H9 (cell line): Measurements from ENCODE around the gene NTSR1. TPM values are rescaled to one million over a fixed set of nuclear protein-coding genes. Genes with fewer than 3 reads are reported as not detected.

ENCODE experiments used
- DNase-seq: peaks from one replicate; pipeline ENCODE4 v3.0.0-alpha.2; 2017
- H2AFZ ChIP-seq: one replicate; pipeline ENCODE4 v1.6.1; 2013; ENCODE audit warnings: mild to moderate bottlenecking, low read length, control low read depth, moderate library complexity
- H2AK5ac ChIP-seq: 2 replicates; pipeline ENCODE4 v1.6.1; 2013; ENCODE audit warnings: low read length, control low read depth, mixed read lengths; ENCODE audit not compliant: insufficient read length
- H2BK120ac ChIP-seq: one replicate; pipeline ENCODE4 v1.6.1; 2013; ENCODE audit warnings: low read depth, mild to moderate bottlenecking, low read length, control low read depth, inconsistent platforms; ENCODE audit not compliant: poor library complexity, severe bottlenecking
- H2BK12ac ChIP-seq: 2 replicates; pipeline ENCODE4 v1.6.1; 2013; ENCODE audit warnings: low read length, control low read depth, mixed read lengths, low read depth; ENCODE audit not compliant: insufficient read length
- H2BK15ac ChIP-seq: 2 replicates; pipeline ENCODE4 v1.6.1; 2013; ENCODE audit warnings: low read depth, low read length, control low read depth
- H2BK20ac ChIP-seq: one replicate; pipeline ENCODE4 v1.6.1; 2013; ENCODE audit warnings: low read depth, mild to moderate bottlenecking, low read length, control low read depth, inconsistent platforms; ENCODE audit not compliant: poor library complexity, severe bottlenecking
- H2BK5ac ChIP-seq: 2 replicates; pipeline ENCODE4 v1.6.1; 2013; ENCODE audit warnings: low read length, control low read depth, mixed read lengths; ENCODE audit not compliant: insufficient read length
- H3K14ac ChIP-seq: 2 replicates; pipeline ENCODE4 v1.6.1; 2013; ENCODE audit warnings: low read length, control low read depth; ENCODE audit not compliant: insufficient read depth
- H3K18ac ChIP-seq: 2 replicates; pipeline ENCODE4 v1.6.1; 2013; ENCODE audit warnings: low read depth, mild to moderate bottlenecking, mixed read lengths, low read length, control low read depth; ENCODE audit not compliant: insufficient read length
- H3K23ac ChIP-seq: 2 replicates; pipeline ENCODE4 v1.6.1; 2013; ENCODE audit warnings: low read length, control low read depth, mixed read lengths, low read depth; ENCODE audit not compliant: insufficient read length
- H3K23me2 ChIP-seq: 2 replicates; pipeline ENCODE4 v1.6.1; 2013; ENCODE audit warnings: low read depth, mild to moderate bottlenecking, mixed read lengths, low read length, control low read depth; ENCODE audit not compliant: insufficient read length, poor library complexity, severe bottlenecking
- H3K27ac ChIP-seq: 2 replicates; pipeline ENCODE4 v1.5.1; 2013; ENCODE audit warnings: low read length, control low read depth, mixed read lengths, low read depth; ENCODE audit not compliant: insufficient read length
- H3K27me3 ChIP-seq: 2 replicates; pipeline ENCODE4 v1.6.1; 2013; ENCODE audit warnings: low read length, control low read depth, inconsistent platforms; ENCODE audit not compliant: insufficient read depth
- H3K4ac ChIP-seq: 2 replicates; pipeline ENCODE4 v1.6.1; 2013; ENCODE audit warnings: low read depth, mild to moderate bottlenecking, control low read depth, inconsistent platforms, low read length, moderate library complexity
- H3K4me1 ChIP-seq: 2 replicates; pipeline ENCODE4 v1.6.1; 2013; ENCODE audit warnings: low read length, control low read depth, inconsistent platforms; ENCODE audit not compliant: insufficient read depth
- H3K4me2 ChIP-seq: 2 replicates; pipeline ENCODE4 v1.6.1; 2013; ENCODE audit warnings: low read length, control low read depth, mixed read lengths; ENCODE audit not compliant: insufficient read length, insufficient read depth
- H3K56ac ChIP-seq: 2 replicates; pipeline ENCODE4 v1.6.1; 2013; ENCODE audit warnings: low read depth, mild to moderate bottlenecking, mixed read lengths, low read length, control low read depth; ENCODE audit not compliant: insufficient read length
- H3K79me1 ChIP-seq: 2 replicates; pipeline ENCODE4 v1.6.1; 2013; ENCODE audit warnings: low read depth, mild to moderate bottlenecking, moderate library complexity, low read length, control low read depth, inconsistent platforms; ENCODE audit not compliant: insufficient read depth, poor library complexity, severe bottlenecking
- H3K79me2 ChIP-seq: 2 replicates; pipeline ENCODE4 v1.6.1; 2013; ENCODE audit warnings: low read length, control low read depth, inconsistent platforms; ENCODE audit not compliant: insufficient read depth
- H3K9ac ChIP-seq: 2 replicates; pipeline ENCODE4 v1.6.1; 2013; ENCODE audit warnings: low read length, control low read depth, mixed read lengths; ENCODE audit not compliant: insufficient read length; ENCODE audit errors: extremely low read depth
- H3K9me3 ChIP-seq: one replicate; pipeline ENCODE4 v1.6.1; 2013; ENCODE audit warnings: low read depth, low read length, inconsistent platforms; ENCODE audit not compliant: control insufficient read depth
- H3T11ph ChIP-seq: one replicate; pipeline ENCODE4 v1.6.1; 2013; ENCODE audit warnings: mild to moderate bottlenecking, low read length, control low read depth, inconsistent platforms
- H4K20me1 ChIP-seq: one replicate; pipeline ENCODE4 v1.6.1; 2013; ENCODE audit not compliant: control insufficient read depth, insufficient read length, insufficient read depth
- H4K5ac ChIP-seq: 2 replicates; pipeline ENCODE4 v1.6.1; 2013; ENCODE audit warnings: low read depth, mild to moderate bottlenecking, mixed read lengths, low read length, control low read depth; ENCODE audit not compliant: insufficient read length
- H4K8ac ChIP-seq: replicated peaks from 2 replicates; pipeline ENCODE4 v1.6.1; 2013; ENCODE audit warnings: low read length, control low read depth, mixed read lengths, low read depth; ENCODE audit not compliant: insufficient read length
- H4K91ac ChIP-seq: 2 replicates; pipeline ENCODE4 v1.6.1; 2013; ENCODE audit warnings: low read depth, mild to moderate bottlenecking, moderate library complexity, mixed read lengths, low read length, control low read depth; ENCODE audit not compliant: insufficient read length
- H3K27ac Mint-ChIP-seq, 3 experiments: 2 replicates in 2 of 3; 3 replicates in 1 of 3; pipeline ENCODE4 v1.8.0; 2020 to 2021; ENCODE audit warnings: mixed read lengths in 3 of 3, mild to moderate bottlenecking in 1 of 3, moderate library complexity in 1 of 3
- H3K27me3 Mint-ChIP-seq: 2 replicates; pipeline ENCODE4 v1.8.0; 2021; ENCODE audit warnings: low read depth, mild to moderate bottlenecking, moderate library complexity, mixed read lengths
- H3K36me3 Mint-ChIP-seq, 3 experiments: 2 replicates in 2 of 3; 3 replicates in 1 of 3; pipeline ENCODE4 v1.8.0; 2020 to 2021; ENCODE audit warnings: low read depth in 3 of 3, mixed read lengths in 3 of 3; ENCODE audit not compliant: insufficient read depth in 1 of 3
- H3K4me1 Mint-ChIP-seq, 2 experiments: 2 replicates each; pipeline ENCODE4 v1.8.0; 2020; ENCODE audit warnings: mixed read lengths in 2 of 2
- H3K4me3 Mint-ChIP-seq, 2 experiments: 2 replicates in 1 of 2; 3 replicates in 1 of 2; pipeline ENCODE4 v1.8.0; 2020 to 2021; ENCODE audit warnings: mild to moderate bottlenecking in 2 of 2, mixed read lengths in 2 of 2, moderate library complexity in 1 of 2
- H3K9me3 Mint-ChIP-seq, 2 experiments: 2 replicates in 1 of 2; 3 replicates in 1 of 2; pipeline ENCODE4 v1.8.0; 2020; ENCODE audit warnings: mild to moderate bottlenecking in 2 of 2, mixed read lengths in 2 of 2, moderate library complexity in 1 of 2
- whole genome bisulfite sequencing: extraction: QIAGEN DNeasy Blood & Tissue Kit; methylation state at CpG from one replicate; pipeline ENCODE4 v1.1.7; 2013; ENCODE audit warnings: missing lambda C conversion rate, low lambda C conversion rate, mixed read lengths; ENCODE audit not compliant: insufficient read length; ENCODE audit errors: extremely low coverage; 5-methylcytosine and 5-hydroxymethylcytosine counted together
- total RNA-seq: library from RNA; stranded (reverse); gene quantifications from 2 replicates; pipeline ENCODE4 v1.2.1, GENCODE V29; 2021
- TF ChIP-seq, protein P1 (sequence below): fragments of 200-600 bp; sonication (generic); conservative IDR thresholded peaks from 3 replicates; pipeline ENCODE4 v1.8.0; 2021; ENCODE audit warnings: antibody characterized with exemption, mild to moderate bottlenecking

The NTSR1 gene
- total RNA-seq, 1 experiment from 2014 or later: 0.11 TPM

DNA sequence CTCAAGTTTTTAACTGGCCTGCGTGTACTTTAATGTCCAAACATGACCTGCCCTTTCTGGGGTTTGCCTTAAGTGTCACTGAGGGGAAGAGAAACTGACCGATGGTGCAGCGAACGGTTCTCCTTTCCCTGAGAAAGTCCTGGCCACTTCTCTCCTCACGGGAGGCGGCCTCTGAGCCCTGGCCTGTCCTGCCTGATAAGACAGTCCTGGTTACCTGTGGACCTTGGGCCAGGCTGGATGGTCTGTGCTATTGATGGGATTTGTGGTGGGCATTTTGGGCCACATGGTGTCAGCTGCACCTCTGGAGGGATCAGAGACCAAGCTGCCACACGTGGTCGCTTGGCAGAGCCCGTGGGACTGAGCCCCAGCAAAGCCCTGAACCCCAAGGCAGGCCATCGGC lies 11.6 kb upstream of the NTSR1 start:
- TF ChIP-seq, protein P1, sequence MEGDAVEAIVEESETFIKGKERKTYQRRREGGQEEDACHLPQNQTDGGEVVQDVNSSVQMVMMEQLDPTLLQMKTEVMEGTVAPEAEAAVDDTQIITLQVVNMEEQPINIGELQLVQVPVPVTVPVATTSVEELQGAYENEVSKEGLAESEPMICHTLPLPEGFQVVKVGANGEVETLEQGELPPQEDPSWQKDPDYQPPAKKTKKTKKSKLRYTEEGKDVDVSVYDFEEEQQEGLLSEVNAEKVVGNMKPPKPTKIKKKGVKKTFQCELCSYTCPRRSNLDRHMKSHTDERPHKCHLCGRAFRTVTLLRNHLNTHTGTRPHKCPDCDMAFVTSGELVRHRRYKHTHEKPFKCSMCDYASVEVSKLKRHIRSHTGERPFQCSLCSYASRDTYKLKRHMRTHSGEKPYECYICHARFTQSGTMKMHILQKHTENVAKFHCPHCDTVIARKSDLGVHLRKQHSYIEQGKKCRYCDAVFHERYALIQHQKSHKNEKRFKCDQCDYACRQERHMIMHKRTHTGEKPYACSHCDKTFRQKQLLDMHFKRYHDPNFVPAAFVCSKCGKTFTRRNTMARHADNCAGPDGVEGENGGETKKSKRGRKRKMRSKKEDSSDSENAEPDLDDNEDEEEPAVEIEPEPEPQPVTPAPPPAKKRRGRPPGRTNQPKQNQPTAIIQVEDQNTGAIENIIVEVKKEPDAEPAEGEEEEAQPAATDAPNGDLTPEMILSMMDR: no peak
- Histone ChIP-seq H3K9ac (no peak overlapping the region), H4K20me1 (no peaks in the 10 kb centered on the region), H2AFZ (no peak overlapping the region), H3K14ac (no peak overlapping the region), H3K79me1 (no peaks in the 10 kb centered on the region), H2BK12ac (no peak overlapping the region), H3K9me3 (no peaks in the 10 kb centered on the region), H3K79me2 (no peaks in the 10 kb centered on the region), H3T11ph (no peak overlapping the region), H2BK5ac (no peak overlapping the region), H3K56ac (no peak overlapping the region), H3K27me3 (no peaks in the 10 kb centered on the region; the same call in 1 of the 2 replicates), H4K5ac (no peak overlapping the region), H3K23ac (no peak overlapping the region), H3K4ac (no peak overlapping the region), H3K27ac (no peak overlapping the region), H2BK20ac (no peak overlapping the region), H4K91ac (no peak overlapping the region), H3K4me1 (no peaks in the 10 kb centered on the region), H3K23me2 (no peaks in the 10 kb centered on the region), H3K4me2 (no peak overlapping the region), H3K18ac (no peak overlapping the region), H2BK120ac (no peak overlapping the region), H2AK5ac (no peak overlapping the region), H2BK15ac (no peak overlapping the region), H4K8ac (no peak overlapping the region)
- Mint-ChIP-seq H3K27ac (no peak overlapping the region; a peak in 1 of 7 replicates), H3K4me1 (0 out of 4 replicates have a peak, but pooled peaks cover 0 to 2% of the 10 kb centered on the region in 2 experiments), H3K36me3 (no peaks in the 10 kb centered on the region), H3K9me3 (no peaks in the 10 kb centered on the region; a peak in 1 of 5 replicates), H3K27me3 (peaks cover 7% of the 10 kb centered on the region), H3K4me3 (no peak overlapping the region)
- WGBS: no CpG with 5 or more reads among the region's 10 CpGs
- no peak for DNase-seq
